ENCODE measurements around the gene UBA5. TPM values are rescaled to one million over a fixed set of nuclear protein-coding genes. Genes with fewer than 3 reads are reported as not detected.

UBA5 gene
- total RNA-seq, 1 donor from 2014 or later = 36.2 TPM

- Histone ChIP-seq H3K4me3 (ENCODE audit: insufficient read depth, low read depth, low read length) (no peak overlapping the region), H3K4me2 (ENCODE audit: low read length) (no peak overlapping the region), H4K20me1 (ENCODE audit: insufficient read depth, low read length) (no peaks in the 10 kb centered on the region), H3K27ac (ENCODE audit: low read depth, low read length) (no peak overlapping the region), H3K9ac (ENCODE audit: low read length) (no peak overlapping the region), H3K27me3 (ENCODE audit: insufficient read depth, low read length) (no peaks in the 10 kb centered on the region), H2AFZ (ENCODE audit: low read depth, low read length) (no peak overlapping the region), H3K4me1 (ENCODE audit: insufficient read depth, low read length) (no peaks in the 10 kb centered on the region), H3K79me2 (ENCODE audit: insufficient read depth, low read length) (no peaks in the 10 kb centered on the region), H3K36me3 (ENCODE audit: insufficient read depth, low read length) (no peaks in the 10 kb centered on the region), H3K9me3 (ENCODE audit: insufficient read depth, low read depth, low read length) (no peaks in the 10 kb centered on the region)
- DNase-seq (ENCODE audit: low read depth) = no peak
- H3K4me1 Mint-ChIP-seq (ENCODE audit: low read depth, unreplicated experiment) = no peaks in the 10 kb centered on the region
- no peak for FAIRE-seq
- H3K9me3 Mint-ChIP-seq (ENCODE audit: unreplicated experiment) = peaks cover 4% of the 10 kb centered on the region
- peaks cover 17% of the 10 kb centered on the region for H3K36me3 Mint-ChIP-seq (ENCODE audit: low read depth, unreplicated experiment)
- H3K27me3 Mint-ChIP-seq (ENCODE audit: low read depth, unreplicated experiment) = no peaks in the 10 kb centered on the region
- H3K27ac Mint-ChIP-seq (ENCODE audit: unreplicated experiment) = no peak overlapping the region
- TF ChIP-seq EZH2 (IDR thresholded peaks at IDR 0.05; ENCODE audit: insufficient read depth, low read length) (no peak), CTCF (IDR thresholded peaks at IDR 0.05; ENCODE audit: insufficient read depth, low read depth, low read length) (no peak)
- H3K4me3 Mint-ChIP-seq (ENCODE audit: unreplicated experiment) = no peak overlapping the region
Observed at GRCh38 chr3:132616780-132617179, 43.3 kb upstream of the UBA5 start.

DNA sequence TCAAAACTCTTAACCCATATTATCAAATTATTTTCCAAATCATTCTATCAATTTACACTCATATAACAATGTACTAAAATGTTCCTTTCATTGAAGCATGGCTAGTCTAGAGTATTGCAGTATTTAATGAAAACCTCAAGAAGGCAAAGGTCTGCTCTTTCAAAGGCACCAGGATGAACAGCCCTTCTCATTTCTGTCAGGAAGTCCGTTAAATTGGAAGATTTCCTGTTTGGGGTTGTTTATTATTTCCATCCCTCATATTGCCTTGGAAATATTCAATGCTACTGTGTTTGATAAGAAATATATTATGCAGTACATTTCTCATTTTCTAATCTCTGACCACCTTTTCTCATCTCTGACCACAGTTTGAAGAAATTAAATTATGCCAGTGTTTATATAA lies 38.0 kb upstream of the UBA5 start:
- FAIRE-seq (no peak), DNase-seq (ENCODE audit: low read depth) (no peak)
- Histone ChIP-seq H3K79me2 (ENCODE audit: insufficient read depth, low read length) (no peaks in the 10 kb centered on the region), H3K9me3 (ENCODE audit: insufficient read depth, low read depth, low read length) (no peaks in the 10 kb centered on the region), H3K4me3 (ENCODE audit: insufficient read depth, low read depth, low read length) (no peak overlapping the region), H3K27ac (ENCODE audit: low read depth, low read length) (no peak overlapping the region), H2AFZ (ENCODE audit: low read depth, low read length) (no peak overlapping the region), H3K9ac (ENCODE audit: low read length) (no peak overlapping the region), H3K27me3 (ENCODE audit: insufficient read depth, low read length) (no peaks in the 10 kb centered on the region), H3K4me2 (ENCODE audit: low read length) (no peak overlapping the region), H3K4me1 (ENCODE audit: insufficient read depth, low read length) (no peaks in the 10 kb centered on the region), H3K36me3 (ENCODE audit: insufficient read depth, low read length) (peaks cover 6% of the 10 kb centered on the region), H4K20me1 (ENCODE audit: insufficient read depth, low read length) (no peaks in the 10 kb centered on the region)
- H3K27ac Mint-ChIP-seq (ENCODE audit: unreplicated experiment) = no peak overlapping the region
- no peaks in the 10 kb centered on the region for H3K9me3 Mint-ChIP-seq (ENCODE audit: unreplicated experiment)
- H3K4me3 Mint-ChIP-seq (ENCODE audit: unreplicated experiment) = no peak overlapping the region
- H3K4me1 Mint-ChIP-seq (ENCODE audit: low read depth, unreplicated experiment) = no peaks in the 10 kb centered on the region
- H3K36me3 Mint-ChIP-seq (ENCODE audit: low read depth, unreplicated experiment) = peaks cover 9% of the 10 kb centered on the region
- H3K27me3 Mint-ChIP-seq (ENCODE audit: low read depth, unreplicated experiment) = no peaks in the 10 kb centered on the region
- TF ChIP-seq EZH2 (IDR thresholded peaks at IDR 0.05; ENCODE audit: insufficient read depth, low read length) (no peak), CTCF (IDR thresholded peaks at IDR 0.05; ENCODE audit: insufficient read depth, low read depth, low read length) (no peak)

- DNase-seq (ENCODE audit: low read depth) (no peak), FAIRE-seq (peak; percentile 73)
- no peaks in the 10 kb centered on the region for H3K79me2 ChIP-seq (ENCODE audit: insufficient read depth, low read length)
- H3K36me3 ChIP-seq (ENCODE audit: insufficient read depth, low read length) = peaks cover 6% of the 10 kb centered on the region
- no peaks in the 10 kb centered on the region for H3K9me3 ChIP-seq (ENCODE audit: insufficient read depth, low read depth, low read length)
- H3K4me1 ChIP-seq (ENCODE audit: insufficient read depth, low read length) = no peaks in the 10 kb centered on the region
- no peaks in the 10 kb centered on the region for H3K9me3 Mint-ChIP-seq (ENCODE audit: unreplicated experiment)
- TF ChIP-seq CTCF (IDR thresholded peaks at IDR 0.05; ENCODE audit: insufficient read depth, low read depth, low read length) (no peak), EZH2 (IDR thresholded peaks at IDR 0.05; ENCODE audit: insufficient read depth, low read length) (no peak)
- H3K27ac Mint-ChIP-seq (ENCODE audit: unreplicated experiment) = no peak overlapping the region
- H3K9ac ChIP-seq (ENCODE audit: low read length) = no peak overlapping the region
- H3K4me1 Mint-ChIP-seq (ENCODE audit: low read depth, unreplicated experiment) = no peaks in the 10 kb centered on the region
- no peak overlapping the region for H3K27ac ChIP-seq (ENCODE audit: low read depth, low read length)
- no peaks in the 10 kb centered on the region for H3K27me3 ChIP-seq (ENCODE audit: insufficient read depth, low read length)
- no peaks in the 10 kb centered on the region for H3K27me3 Mint-ChIP-seq (ENCODE audit: low read depth, unreplicated experiment)
- H4K20me1 ChIP-seq (ENCODE audit: insufficient read depth, low read length) = no peaks in the 10 kb centered on the region
- peaks cover 9% of the 10 kb centered on the region for H3K36me3 Mint-ChIP-seq (ENCODE audit: low read depth, unreplicated experiment)
- no peak overlapping the region for H3K4me3 Mint-ChIP-seq (ENCODE audit: unreplicated experiment)
- H3K4me2 ChIP-seq (ENCODE audit: low read length) = no peak overlapping the region
- H2AFZ ChIP-seq (ENCODE audit: low read depth, low read length) = no peak overlapping the region
- no peak overlapping the region for H3K4me3 ChIP-seq (ENCODE audit: insufficient read depth, low read depth, low read length)
Observed at GRCh38 chr3:132622761-132623160, 37.4 kb upstream of the UBA5 start.

All from astrocyte (in vitro differentiated cells and primary cell).